ENCODE data around the gene CD74.

Gene CD74

DNA sequence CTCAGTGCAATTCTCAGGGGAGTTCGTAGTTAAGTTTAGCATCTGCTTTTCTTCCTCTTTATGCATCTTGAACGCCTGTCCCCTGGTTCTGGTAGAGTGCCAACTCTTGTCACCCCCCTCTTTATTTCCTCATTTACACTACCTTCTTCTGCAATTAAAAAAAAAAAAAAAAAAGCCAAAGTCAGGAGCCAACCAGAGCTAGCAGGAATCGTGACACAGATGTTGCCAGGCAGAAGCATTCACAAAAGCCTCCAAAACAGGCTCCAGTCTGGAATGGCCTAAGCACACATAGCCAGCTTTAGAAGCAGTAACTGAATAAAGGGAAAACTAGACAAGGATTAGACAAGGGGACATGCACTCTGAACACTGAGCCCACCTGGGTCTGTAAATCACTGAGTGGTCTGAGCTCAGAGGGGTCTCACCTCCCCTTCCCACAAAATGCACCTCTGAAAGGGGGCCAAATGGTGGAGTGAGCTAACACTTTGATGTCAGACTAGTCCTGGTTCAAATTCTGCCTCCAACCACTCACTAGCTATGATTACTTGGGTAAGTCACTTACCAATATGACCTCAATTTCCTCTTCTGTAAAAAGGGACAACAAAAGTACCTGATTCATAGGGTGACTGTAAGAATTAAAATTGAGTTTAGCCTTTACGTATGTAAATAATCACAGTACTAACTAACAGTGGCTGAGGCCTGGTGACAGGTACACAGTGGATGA, 2.0 kb downstream of the CD74 start:
- peak; percentile 43 for DNase-seq (ENCODE audit: low read depth)

DNA sequence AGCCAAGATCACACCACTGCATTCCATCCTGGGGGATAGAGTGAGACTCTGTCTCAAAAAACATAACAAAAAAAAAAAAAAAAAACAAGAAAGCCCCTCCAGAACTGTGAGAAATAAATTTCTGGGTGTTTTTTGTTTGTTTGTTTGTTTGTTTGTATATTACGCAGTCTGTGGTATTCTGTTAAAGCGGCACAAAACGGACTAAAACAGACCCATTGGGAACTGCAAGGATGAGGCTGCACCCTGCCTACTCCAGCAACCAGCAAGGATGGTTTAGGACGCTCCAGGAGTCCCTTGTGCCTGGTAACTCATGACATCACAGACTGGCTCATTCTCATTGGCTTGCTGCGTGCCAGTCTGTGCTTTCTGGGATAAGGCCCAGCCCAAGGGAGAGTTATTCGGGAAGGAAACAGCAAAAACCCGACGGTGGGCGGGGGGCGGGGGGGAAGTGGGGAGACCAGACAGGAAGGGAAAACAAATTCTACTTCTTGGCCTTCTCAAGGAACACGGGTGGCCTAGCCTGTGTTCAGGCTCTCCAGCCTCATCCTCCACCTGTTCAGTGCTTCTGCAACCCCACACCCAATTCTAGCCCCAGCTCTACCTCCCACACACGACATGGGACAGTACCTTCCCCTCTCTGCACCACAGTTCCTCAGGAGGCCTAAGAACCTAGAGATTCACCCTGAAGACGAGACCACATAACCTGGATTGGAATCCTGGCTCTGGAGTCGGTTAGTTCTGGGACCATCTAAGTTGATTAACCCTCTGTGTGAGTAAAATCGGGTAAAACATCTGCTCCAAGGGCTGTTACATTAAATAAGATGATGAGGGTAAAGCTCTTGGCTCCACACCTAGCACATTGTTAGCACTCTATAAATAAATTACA, 2.8 kb downstream of the CD74 start:
- peak; percentile 24 for DNase-seq (ENCODE audit: low read depth)

DNA sequence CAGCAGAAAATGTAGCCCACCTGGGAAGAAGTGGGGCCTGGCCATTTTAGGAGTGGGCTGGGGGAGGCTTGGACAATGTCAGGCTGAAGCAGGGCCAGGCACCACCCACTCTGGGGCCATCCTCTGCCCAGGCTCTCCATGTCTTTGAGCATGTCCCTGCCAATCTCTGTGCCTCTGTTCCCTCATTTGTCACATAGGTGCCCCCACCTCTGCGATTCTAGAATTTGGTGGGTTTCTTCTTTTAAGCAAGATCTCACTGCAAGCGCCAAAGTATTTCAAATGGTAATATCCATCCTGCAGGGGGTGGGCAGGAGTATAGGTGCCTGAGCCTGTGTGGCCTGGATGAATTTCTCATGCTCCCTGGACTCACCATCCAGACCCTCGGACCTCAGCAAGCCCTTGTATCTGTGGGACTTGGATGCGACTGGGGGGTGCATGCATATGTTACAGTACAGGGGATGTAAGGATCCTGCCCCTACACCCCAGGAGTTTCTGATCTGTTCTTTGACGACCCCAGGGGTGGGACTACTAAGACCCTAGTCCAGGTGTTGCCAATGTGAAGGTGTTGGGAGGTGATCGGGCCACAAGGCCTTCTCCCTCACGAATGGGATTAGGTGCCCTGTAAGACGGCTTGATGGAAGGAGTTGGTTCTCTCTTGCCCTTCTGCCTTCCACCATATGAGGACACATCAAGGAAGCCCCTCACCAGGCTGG, 4.3 kb downstream of the CD74 start:
- no peak for DNase-seq (ENCODE audit: low read depth)

DNA sequence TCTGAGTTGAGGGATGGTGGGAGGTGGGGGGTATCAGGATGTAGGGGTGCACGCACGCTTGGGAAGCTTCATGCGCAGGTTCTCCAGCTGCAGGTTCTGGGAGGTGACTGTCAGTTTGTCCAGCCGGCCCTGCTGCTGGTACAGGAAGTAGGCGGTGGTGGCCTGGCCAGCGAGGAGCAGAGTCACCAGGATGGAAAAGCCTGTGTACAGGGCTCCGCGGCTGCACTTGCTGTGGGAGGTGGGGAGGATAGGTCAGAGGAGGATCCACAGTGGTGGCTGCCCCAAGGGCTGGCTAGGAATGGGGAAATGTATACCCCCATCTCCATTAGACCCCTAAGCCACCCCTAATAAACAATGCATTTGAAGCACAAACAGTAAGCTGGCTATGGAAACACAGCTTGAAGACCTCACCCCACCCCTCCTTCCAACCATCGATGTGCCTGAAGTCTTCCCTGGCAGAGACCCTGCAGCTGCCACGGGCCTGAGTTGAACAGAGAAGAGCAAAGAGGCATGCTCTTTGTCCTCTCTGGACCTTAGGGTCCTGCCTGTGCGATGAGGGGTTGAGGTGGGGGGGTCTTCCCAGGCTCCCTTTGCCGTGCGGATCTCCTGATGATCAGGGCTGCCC, 5.5 kb downstream of the CD74 start:
- DNase-seq (ENCODE audit: low read depth) = no peak

DNA sequence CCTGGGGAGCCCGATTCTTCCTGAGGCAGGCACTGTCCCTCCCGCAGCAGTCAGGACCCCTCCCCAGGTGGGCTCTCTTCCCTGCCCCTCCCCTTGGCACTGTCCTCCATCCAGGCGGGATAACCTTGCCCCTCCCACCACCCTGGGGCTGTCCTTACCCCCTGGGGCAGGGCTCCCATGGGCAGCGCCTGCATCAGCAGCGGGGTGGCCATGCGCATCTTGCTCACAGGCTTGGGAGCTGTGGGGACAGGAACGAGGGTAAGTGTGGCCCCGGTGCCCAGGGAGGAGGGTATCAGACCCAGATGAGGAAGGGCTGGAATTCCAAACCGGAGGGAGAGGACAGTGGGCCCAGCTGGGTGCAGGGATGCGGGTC, 6.0 kb downstream of the CD74 start:
- DNase-seq (ENCODE audit: low read depth) = no peak

DNA sequence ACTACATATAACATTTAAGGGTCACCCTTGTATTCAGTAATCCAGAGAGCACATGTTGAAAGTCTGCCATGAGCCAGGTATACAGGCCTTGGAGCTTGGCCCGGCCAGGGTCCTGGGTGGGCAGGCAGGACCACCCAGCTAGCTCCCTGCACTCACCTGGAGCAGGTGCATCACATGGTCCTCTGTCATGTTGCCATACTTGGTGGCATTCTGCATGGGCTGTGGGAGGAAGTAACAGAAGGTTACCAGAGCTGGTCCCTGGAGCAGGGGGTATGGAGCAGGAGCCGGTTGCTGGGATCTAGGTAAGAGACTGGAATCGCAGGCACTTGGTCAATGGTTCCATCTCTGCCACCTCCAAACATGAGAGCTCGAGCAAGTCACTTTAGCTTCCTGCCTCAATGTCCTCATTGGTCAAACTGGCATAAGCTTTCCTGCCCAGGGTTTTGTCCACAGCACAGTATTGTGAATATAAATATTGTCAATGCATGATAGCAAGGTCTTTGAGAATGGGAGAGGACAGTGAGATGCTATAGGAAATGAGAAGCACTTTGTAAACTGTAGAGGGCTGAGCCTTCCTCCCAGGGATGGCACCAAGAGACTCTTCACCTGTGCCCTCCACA, 6.5 kb downstream of the CD74 start:
- no peak for DNase-seq (ENCODE audit: low read depth)

DNA sequence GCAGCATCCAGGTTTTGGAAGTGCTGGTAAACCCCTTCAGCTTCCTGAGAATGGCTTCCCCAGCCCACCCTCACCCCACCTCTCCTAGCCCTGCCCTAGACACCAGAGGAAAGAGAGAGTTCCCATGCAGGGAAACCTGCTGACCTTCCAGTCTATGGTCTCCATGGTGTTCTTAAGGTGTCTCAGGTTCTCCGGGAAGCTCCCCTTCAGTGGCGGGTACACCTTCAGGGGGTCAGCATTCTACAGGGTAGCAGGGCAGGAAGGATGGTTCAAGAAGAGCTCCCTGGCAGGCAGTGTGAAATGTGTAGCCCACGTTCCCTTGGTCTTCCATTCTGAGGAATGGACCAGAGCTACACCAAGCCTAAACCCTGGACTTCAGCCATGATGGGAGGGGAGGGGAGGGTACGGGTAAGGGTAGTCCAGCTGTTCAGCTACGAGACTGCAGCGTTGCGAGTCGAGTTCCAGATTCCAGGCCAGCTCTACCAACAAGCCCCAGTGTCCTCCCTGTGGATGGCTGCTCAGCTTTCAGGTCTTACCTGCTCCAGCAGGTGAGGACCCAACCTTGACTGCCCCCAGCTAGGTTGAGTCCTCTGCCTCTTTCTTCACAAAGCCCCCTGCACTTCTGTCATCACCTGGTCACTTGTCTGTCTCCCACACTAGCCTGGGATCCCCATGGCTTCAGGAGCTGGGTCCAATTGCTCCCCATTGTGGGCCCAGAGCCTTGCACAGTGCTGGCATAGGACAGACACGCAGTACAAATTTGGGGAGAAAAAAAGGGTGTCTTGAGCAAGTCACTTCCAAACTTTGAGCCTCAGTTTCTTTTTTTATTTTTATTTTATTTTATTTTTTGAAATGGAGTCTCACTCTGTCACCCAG, 7.5 kb downstream of the CD74 start:
- DNase-seq (ENCODE audit: low read depth) = no peak

DNA sequence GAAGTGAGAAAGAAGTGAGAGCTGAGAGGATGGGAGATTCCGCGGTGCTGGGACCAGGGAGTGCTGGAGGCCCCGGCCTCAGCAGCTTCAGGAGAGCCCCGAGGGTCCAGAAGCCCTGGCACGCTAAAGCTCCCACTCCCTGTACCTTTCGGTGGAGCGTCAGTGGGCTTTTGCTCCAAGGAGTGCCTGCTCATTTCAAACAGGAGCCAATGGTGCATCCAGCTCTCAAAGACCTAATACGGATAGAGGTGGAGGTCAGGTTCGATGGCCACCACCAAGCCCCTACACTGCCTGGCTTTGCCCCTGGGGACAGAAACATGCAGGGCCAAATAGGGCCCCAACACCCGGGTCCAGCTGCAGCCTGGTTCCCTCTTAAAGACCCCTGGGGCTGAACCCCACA, 8.2 kb downstream of the CD74 start:
- DNase-seq (ENCODE audit: low read depth) = no peak

DNA sequence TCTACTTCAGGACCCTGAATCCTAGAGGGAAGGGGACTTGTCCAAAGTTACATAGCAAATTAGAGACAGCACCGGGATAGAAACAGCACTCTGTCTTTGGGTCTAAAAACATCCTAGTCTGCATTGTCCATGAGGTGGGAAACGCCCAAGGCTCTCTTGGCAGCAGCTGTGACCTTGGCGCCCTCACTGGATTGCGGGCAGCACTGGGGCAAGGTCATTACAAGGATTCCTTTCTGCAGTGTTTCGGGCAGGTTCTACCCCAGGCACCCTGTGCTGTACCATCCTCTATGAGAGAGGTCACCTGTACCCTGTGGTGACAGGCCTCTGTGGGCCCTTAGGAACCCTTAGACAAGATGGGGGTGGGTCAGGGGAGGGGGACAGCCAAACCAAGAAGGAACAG, 8.6 kb downstream of the CD74 start:
- no peak for DNase-seq (ENCODE audit: low read depth)

DNA sequence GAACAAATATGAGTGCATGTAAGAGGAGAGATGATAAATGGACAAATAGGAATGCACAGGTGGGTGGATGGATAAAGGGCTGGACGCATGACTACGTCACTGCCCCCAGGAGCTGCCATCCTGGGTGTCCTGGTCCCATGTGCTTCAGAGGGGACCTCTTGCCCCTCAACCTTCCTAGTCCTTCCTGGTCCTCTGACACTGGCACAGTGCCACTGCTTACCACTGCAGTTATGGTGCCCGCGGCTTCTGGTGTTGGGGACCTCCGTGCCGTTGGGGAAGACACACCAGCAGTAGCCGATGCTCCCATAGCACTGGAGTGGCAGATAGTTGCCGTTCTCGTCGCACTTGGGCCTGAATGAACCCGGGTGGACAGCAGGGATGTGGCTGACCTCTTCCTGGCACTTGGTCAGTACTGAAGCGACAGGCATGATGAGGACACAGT, 9.8 kb downstream of the CD74 start:
- DNase-seq (ENCODE audit: low read depth) = no peak

DNA sequence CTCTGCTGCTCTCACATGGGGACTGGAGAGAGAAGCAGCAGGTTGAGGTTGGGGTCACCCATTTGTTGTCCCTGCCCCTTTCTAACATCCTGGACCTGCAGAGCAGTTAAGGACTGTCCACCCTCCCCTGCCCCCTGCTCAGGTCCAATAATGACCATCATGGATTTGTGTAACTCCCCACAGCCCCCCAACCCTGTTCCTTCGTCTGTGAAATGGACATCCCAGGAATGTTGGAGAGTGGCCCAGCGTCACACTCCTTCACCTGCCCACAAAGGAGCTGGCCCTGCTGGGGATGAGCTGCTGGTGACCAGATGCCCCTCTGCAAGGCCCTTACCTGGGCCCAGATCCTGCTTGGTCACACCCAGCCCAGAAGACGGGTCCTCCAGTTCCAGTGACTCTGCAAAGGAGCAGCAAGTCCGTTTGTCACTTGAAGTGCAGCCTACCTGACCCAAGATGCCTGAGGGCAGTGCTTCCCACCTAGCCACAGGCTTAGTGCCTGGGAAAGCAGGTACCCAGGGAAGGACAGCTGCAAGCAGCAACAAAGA, 10.4 kb downstream of the CD74 start:
- no peak for DNase-seq (ENCODE audit: low read depth)

DNA sequence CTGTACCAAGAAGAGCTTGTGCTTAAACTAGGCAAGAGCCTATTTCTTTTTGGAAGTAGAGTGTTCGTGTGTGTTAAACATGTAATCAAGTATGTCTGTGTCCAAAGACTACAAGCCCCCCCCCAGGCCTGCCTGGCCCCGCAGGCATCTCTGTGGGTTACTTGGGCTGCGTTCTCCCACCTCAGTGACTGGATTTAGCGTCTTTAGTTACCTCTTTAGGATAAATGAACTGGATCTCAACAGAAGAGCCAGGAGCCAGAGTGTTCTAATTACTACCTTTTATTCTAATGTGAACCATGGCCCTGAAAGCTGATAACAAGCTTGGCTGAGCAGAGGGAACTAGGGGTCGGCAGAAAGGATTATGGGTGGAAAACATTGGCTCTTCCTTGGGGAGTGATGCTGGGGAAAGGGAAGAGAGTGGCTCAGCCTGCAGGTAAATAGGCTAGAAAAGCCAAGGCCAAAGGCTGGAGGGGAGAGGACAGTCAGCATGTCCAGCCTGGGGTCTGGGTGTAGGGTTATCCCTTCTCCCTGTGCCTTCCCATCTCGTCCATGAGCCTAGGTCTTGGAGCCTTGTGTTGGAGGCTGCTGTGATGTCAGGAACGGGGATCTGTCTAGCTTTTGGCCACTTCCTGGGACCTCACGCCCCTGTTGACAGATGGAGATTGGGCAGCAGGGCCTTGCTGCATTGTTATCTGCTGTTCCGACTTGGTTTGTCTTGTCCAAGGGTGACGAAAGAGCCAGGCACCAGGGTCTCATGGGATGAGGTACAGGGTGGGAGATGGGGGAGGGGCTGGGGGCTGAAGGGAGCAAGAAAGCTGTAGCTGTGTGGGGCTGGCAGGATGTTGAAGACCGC, 11.1 kb downstream of the CD74 start:
- no peak for DNase-seq (ENCODE audit: low read depth)

DNA sequence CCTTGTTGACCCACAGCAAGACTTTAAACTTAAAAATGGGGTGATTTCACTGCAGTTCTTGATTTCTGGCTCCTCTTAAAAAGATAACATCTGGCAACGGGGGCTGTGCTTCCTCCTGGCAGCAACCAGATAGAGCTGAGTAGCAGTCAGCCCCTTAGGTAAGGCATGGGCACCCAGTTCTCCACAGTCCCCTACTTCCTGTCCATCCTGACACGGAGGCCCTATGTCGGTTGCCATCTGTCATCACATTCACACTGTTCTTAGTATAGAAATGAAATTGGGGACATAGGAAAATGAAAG, 11.7 kb downstream of the CD74 start:
- DNase-seq (ENCODE audit: low read depth) = no peak

DNA sequence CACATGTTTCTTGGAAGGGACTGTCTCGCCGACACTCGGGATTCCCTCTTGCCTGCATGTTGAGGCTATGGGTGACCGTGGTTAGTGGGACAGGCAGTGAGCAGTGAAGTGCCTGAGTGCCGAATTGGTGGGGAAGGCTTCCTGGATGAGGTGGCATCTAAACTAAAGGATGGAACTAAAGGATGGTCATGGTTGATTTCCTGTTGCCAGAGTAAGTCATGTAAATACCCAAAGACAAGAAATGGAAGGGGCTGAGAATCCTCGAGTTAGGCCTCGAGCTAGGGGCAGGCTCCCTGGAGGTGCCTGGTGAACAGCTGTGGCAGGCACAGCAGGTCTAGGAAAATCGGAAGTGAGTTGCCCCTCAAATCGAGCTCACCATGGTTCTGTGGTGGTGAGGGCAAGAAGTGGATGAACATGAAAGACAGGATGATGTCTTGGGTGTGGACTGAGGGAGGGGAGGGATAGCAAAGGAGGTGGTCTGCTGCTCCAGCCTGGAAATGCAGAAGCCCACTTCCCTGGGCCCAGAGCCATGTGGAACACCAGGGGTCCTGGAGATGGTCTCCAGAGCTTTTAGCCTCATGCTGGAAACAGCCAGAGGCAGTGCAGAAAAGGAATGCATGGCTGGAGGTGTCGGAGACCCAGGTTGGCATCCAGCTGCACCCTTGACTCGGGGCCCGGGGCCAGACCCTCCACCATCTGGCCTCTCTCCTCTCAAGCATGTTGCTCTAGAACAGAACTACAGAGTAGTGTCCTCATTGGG, 12.2 kb downstream of the CD74 start:
- no peak for DNase-seq (ENCODE audit: low read depth)

DNA sequence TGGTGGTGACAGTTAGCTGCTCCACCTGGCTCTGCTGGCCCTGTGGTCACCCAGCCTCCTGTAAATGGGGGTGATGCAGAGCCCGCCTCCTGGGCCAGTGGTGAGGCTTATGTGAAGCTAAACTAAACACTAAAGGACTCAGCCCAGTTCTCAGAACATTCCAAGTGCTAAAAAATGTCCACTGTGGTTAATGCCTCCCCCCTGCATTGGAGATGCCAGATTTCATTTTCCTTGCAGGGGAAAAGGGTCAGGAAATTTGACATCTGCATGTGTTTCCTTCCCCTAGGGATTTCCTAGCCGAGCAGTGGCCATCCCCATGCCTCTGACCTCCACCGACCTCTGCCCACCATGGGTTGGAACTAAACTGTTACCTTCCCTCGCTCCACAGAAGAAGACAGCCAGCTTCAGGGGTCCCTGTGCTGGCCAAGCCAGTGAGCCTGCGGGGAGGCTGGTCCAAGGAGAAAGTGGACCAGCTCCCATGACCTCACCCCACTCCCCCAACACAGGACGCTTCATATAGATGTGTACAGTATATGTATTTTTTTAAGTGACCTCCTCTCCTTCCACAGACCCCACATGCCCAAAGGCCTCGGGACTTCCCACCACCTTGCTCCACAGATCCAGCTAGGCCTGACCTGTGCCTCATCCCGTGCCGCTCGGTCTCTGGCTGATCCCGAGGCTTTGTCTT, 13.0 kb downstream of the CD74 start:
- no peak for DNase-seq (ENCODE audit: low read depth)

DNA sequence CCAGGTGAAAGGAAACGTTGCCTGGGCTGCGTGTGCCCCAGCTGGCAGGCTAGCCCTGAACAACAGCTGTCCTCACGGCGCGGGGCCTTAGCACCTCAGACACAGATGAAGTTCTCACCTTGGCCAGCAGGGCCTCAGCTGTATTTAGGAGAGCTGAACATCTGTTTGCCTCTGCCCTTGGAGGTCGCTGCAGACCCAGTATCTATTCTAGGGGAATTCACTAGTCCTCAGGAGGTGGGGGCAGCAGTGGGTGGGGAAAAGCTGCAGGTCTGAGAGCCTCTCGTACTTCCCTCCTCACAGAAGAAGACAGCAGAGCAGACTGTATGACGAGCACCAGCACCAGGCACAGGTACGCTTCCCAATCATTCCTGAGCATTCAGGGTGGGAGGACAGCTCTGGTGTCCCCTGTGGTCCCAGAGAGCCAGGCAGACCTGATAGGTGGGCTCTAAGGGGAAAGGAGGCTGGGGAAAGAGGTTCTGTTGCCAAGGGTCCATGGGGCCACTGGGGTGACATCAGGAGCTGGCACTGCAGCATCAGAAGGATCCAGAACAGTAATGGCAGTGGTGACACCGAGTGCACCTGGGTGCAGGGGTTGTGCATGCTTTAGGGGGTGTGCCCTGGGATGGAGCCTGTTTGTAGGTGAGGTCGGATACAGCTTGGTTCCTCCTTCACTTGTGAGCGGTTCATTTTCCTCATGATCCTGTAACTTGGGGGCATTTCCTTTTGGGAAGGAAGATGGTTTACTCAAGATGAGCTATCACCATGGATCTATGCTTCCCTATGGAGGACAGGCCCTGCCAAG, 13.8 kb downstream of the CD74 start:
- no peak for DNase-seq (ENCODE audit: low read depth)
